GM19193 (cell line): ENCODE data around the gene UVRAG.

ENCODE experiments used
- POLR2A ChIP-seq: IDR thresholded peaks from 4 replicates; pipeline ENCODE4 v1.6.1; 2011; ENCODE audit not compliant: insufficient read depth, insufficient read length; ENCODE audit errors: extremely low read depth

The UVRAG gene

DNA sequence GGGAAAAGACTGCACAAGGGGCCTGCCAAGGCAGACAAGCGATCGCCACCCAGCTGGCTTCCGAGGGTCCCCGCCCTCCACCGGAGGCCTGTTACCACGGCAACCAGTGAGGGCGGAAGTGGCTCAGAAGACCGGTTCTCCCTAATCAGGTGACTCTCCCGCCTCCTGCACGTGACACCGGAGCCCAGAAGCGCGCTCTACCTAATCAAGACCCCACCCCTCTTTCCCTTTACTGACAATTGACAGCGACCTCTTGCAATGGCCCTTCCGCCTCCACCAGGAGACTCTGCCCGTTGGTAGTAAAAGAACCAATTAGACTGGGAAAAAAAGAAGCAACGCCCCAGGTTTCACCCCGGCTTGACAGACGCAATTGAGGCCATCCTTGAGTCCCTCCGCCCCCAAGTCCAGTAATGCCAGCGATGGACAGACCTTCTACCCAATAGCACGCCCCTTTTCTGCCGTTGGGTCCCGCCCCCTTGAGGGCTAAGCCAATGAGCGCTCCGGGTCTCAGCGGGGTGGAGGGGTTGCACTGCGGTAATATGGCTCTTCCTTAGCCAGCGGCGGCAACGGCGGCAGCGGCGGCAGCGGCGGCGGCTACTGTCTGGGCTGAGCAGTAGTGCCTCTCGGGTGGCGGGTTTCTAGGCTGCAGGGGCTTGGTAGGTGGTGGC lies at the start of gene UVRAG:
Gene UVRAG (plus strand): TSS at position 534 of the 668 bp plus-strand sequence. CDS start 198 bp downstream, outside the sequence.
- peak; percentile 90 for TF ChIP-seq POLR2A

DNA sequence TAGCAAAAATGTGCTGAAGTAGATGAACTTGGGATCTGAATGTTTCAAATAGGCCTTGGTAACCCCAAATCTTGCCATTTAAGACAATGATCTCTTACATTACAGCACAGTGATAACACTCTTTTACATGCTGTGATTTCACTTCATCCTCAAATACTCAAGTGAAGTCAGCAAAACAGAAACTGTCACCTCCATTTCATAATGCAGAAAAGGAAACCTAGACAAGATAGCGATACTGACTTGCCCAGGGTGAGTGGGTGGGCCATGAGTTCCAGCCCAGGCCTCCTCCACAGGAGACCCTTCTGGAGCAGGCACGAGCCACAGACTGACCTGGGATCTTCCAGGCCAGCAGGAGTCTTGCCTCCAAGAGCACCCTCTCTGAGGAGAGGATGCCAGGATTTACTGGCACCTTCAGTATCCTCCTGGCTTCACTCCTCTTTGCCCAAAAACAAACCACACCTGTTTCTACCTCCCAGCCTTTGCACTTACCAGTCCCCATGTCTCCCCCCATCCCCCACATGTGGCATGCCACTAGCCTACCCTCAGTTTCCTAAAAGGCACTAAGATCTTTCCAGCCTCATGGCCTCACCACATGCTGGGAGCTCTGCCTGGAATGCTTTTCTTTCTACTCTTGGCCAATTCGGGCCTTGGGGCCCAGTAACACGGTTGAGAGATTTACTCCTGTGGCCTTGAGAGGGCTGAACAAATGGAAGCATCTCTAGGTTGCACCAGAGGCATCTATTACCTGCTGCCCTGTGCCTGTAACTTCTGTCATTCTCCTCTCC lies 48.4 kb upstream of the UVRAG start:
- TF ChIP-seq POLR2A, result no peak

GRCh38 chr11:75767228-75767572 lies 47.8 kb upstream of the UVRAG start:
- no peak for TF ChIP-seq POLR2A

GRCh38 chr11:75767793-75768111 lies 47.3 kb upstream of the UVRAG start:
- no peak for TF ChIP-seq POLR2A

DNA sequence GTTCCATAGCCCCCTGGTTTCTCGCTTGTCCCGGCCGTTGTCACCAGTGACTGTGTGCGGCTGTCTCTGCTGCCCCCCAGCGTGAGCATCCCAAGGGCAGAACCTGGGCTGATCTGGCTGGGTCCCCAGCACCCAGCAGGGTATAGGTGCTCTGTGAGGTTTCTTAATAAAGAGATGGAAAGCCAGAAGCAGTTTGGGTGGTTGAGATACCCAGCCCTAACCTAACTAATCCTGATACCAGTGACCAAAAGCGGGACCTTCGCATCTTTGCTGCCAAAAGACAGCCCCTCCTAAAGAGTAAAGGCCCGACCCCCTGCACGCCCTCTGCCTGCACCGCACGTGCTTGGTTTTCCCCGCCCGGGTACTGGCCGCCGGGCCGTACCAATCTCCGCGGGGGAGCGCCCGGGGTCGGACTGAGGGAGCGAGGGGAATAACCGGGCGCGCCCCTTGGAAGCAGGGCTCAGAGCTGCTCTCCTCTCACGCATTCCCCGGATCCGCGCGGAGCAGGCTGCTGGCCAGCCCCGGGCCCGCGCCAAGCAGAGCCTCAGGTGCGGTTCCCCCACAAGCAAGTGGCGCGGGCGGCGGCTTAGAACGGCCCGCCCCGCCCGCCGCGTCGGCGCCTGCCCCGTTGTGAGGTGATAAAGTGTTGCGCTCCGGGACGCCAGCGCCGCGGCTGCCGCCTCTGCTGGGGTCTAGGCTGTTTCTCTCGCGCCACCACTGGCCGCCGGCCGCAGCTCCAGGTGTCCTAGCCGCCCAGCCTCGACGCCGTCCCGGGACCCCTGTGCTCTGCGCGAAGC lies 46.7 kb upstream of the UVRAG start, which contains the start of gene DGAT2:
Gene DGAT2 (plus strand): TSS at position 667 of the 797 bp plus-strand sequence. CDS start 214 bp downstream, outside the sequence.
- peak; percentile 77 for TF ChIP-seq POLR2A

- no peak for TF ChIP-seq POLR2A
These were observed 45.9 kb upstream of the UVRAG start for GRCh38 chr11:75768909-75769771.

DNA sequence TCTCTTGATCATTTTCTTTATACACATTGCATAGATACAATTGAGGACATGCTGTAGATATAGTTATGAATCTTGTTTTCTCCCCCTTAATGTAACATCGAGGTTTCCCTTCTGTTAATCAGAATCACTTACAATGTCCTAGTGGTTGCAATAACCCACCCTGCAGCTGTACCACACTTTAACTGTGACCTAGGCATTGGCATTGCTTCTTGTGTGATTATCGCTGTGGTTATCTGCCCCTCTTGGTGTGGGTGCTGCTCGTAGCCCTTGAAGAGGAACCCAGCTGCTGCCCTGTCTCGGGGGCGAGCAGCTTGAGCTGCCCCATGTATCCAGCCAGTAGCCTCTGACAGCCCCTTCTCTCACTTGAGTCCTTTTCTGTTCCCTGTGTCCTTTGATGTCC lies 44.9 kb upstream of the UVRAG start:
- no peak for TF ChIP-seq POLR2A

- no peak for TF ChIP-seq POLR2A
These were observed 43.2 kb upstream of the UVRAG start for GRCh38 chr11:75771646-75772410.

DNA sequence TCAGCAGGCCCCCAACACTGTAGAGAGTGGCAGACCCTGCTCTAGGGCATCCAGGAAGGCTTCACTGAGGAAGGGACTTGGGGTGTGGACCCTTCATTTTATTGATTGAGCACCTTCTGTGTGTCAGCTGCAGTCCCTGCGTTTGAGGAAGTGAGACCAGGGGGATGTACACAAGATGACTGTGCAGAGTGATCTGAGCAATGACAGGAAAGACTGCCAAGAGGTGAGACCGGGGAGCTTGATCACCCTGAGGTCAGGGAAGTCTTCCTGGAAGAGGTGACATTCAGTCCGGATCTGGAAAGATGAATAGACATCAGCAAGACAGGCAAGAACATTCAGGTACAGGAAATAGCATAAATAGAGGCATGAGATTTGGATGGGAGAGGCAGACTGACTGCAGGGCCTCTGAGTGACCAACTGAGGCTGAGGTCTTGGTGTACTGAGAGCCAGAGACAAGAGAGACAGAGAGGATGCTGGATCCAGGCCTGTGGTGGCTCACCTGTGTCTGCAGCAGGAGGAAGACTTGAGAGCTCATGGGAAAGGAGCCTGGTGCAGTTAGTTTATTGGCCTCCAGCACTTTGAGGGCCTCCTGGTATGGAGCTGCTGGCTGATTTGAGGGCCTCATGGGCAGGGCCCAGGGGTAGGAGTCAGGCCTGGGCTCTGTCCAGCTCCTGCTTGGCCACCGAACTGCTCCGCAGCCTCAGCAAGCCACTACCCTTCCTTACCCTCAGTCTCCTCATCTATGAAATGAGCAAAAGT lies 41.2 kb upstream of the UVRAG start:
- no peak for TF ChIP-seq POLR2A

GRCh38 chr11:75775056-75775455 lies 40.0 kb upstream of the UVRAG start:
- no peak for TF ChIP-seq POLR2A

- no peak for TF ChIP-seq POLR2A
These were observed 38.5 kb upstream of the UVRAG start for GRCh38 chr11:75776546-75776945.

DNA sequence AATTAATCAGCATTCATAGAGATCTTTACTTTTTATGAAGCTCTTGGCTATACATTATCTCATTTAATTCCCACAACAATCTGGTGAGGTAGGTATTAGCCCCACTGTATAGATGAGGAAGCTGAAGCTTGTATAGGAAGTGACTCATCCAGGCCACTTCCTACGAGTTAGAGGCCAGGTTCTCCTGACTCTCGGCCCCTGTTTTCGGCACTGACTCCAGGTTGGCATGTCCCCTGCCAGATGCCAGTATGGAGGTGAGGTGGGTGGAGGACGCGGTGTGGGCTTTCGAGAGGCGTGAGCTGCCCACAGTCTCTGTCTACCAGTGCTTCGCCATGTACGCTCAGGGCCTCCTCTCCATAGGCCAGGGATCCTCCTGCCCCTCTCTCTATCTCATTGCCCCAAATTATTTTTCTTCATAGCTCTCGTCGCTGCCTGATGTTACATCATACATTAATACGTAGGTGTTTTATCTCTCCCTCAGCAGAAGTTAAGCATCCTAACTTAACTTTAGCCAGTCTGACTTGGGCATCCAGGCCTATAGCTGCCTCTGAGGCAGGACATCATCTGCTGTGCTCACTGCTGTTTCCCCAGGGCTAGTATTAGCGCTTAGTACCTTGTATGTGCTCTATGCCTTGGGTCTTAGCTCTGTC lies 37.4 kb upstream of the UVRAG start:
- TF ChIP-seq POLR2A, result no peak

GRCh38 chr11:75778962-75779361 lies 36.0 kb upstream of the UVRAG start:
- TF ChIP-seq POLR2A, result no peak

DNA sequence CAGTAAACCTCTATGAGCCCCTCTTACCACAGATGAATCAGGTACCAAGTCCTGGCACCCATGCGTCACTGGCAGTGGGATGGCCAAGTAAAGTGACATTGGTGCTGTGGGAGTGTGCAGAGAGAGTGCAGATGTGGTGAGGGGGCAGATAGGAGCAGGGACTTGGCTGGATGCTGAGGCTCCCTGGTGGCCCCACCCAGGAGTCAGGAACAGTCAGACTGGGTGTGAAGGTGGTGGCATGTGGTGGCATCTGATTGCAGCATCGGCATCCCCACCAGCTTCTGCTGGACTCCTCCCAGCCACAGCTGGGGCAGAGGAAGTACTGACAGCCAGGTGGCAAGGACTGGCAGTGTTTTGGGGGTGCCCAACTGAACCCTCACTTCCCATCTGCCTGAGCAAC lies 35.0 kb upstream of the UVRAG start:
- no peak for TF ChIP-seq POLR2A
